Mesodermal cell (in vitro differentiated cells): ENCODE measurements around the gene ISY1.
"Not testable (repeated sequence)": the region's sequence is repeated elsewhere in the genome, so short reads cannot be mapped to it uniquely, and the experiment has no call there.

Experiments used
- H3K27ac ChIP-seq: 2 replicates; pipeline ENCODE4 v1.7.0; 2013; ENCODE audit warnings: mild to moderate bottlenecking, low read depth, low read length, moderate library complexity; ENCODE audit not compliant: severe bottlenecking
- H3K36me3 ChIP-seq: 2 replicates; pipeline ENCODE4 v1.7.1; 2013; ENCODE audit warnings: mild to moderate bottlenecking, low read length, moderate library complexity; ENCODE audit not compliant: control insufficient read depth, insufficient read depth
- H3K4me1 ChIP-seq: one replicate; pipeline ENCODE4 v1.7.1; 2013; ENCODE audit warnings: mild to moderate bottlenecking, low read length; ENCODE audit not compliant: insufficient read depth, control insufficient read depth, poor library complexity, severe bottlenecking
- H3K4me3 ChIP-seq: 2 replicates; pipeline ENCODE4 v1.7.0; 2013; ENCODE audit warnings: low read length, control low read depth, mild to moderate bottlenecking; ENCODE audit not compliant: insufficient read depth, poor library complexity, severe bottlenecking; ENCODE audit errors: extremely low read depth
- H3K9me3 ChIP-seq: 2 replicates; pipeline ENCODE4 v1.7.1; 2013; ENCODE audit warnings: mild to moderate bottlenecking, low read length, moderate library complexity; ENCODE audit not compliant: control insufficient read depth
- WGBS, 2 experiments: methylation state at CpG; one replicate each; pipeline ENCODE4 v1.1.5; 2013; ENCODE audit warnings: missing lambda C conversion rate in 2 of 2; ENCODE audit not compliant: insufficient coverage in 2 of 2; 5-methylcytosine and 5-hydroxymethylcytosine counted together

The ISY1 gene

DNA sequence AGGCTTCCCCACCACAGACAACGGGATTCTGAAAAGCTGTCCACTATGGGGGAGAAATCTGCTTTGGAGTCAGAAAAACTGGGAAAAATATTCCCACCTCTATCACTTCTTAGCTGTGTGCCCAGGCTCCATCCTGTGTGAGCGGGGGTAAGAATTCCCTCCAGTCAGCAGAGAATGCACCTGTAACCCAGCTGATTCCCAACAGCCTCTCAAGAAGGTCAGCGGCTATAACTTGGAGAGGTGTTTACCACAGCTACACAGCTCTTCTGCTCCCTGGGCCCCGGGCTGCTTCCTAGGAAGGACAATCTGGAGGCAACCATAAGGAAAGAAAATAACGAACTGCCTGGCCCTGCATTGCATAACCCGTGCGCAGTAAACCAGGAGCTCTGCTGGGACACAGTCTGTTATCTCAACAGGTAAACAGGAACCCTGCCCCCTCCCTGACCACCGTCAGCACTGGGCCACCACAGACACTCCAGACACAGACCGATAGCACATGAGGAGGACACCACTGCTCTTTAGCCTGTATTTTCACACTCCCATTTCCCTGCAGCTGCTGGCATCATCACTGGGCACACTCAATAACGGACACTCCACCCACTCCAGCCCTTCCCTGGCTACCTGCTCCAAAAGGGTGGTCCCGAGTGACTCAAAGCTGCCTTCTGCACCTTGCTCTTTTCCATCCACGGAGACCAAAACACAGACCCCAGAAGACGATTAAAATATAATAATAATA lies 41.3 kb downstream of the ISY1 start:
- H3K27ac ChIP-seq = peak overlapping the region; percentile 8
- 52 to 59% methylated on average over 10 to 11 of the region's 13 CpGs for WGBS, 2 experiments
- H3K36me3 ChIP-seq = peaks cover 23% of the 10 kb centered on the region
- H3K4me1 ChIP-seq = peaks cover 39% of the 10 kb centered on the region
- peak overlapping the region; percentile 85 for H3K4me3 ChIP-seq
- H3K9me3 ChIP-seq = no peaks in the 10 kb centered on the region

DNA sequence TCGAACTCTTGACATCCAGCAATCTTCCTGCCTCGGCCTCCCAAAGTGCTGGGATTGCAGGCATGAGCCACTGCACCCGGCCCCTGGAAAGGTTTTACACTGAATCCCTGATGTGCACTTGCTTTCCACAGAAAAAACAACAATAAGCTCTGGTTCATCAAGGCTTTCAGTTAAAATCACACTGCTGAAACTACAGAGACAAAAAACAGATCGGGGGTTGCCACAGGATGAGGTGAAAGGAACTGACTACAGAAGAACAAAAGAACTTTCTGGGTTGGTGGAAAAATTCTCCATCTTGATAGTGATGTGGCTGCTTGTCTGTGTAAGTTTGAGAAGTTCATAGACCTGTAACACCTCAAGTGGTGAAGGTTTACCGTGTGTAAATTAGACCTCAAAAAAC lies 42.1 kb downstream of the ISY1 start:
- peak overlapping the region; percentile 3 for H3K27ac ChIP-seq
- H3K9me3 ChIP-seq = no peaks in the 10 kb centered on the region
- WGBS, 2 experiments = 84 to 89% methylated on average over 4 of the region's 5 CpGs
- H3K4me3 ChIP-seq = peak overlapping the region; percentile 85
- H3K4me1 ChIP-seq = peaks cover 39% of the 10 kb centered on the region
- H3K36me3 ChIP-seq = peaks cover 30% of the 10 kb centered on the region

DNA sequence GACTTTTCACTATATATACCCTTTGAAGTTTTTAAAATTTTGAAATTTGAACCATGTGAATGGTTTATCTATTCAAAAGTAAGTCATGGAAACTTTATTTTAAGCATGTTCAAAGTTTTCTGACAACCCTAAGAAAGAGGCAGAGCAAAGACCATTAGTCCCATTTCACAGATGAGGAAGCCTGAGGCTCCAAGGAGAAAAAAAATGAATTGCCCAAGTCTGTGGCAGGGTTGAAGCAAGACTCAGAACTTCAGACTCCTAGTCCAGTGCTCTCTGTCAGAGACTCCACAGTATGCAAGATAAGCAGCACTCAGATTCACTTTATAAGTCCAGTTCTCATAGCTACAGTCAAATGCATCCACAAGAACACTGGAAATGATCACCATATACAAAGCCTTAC lies 43.7 kb downstream of the ISY1 start:
- peaks cover 39% of the 10 kb centered on the region for H3K4me1 ChIP-seq
- H3K4me3 ChIP-seq = no peak overlapping the region
- no peaks in the 10 kb centered on the region for H3K9me3 ChIP-seq

DNA sequence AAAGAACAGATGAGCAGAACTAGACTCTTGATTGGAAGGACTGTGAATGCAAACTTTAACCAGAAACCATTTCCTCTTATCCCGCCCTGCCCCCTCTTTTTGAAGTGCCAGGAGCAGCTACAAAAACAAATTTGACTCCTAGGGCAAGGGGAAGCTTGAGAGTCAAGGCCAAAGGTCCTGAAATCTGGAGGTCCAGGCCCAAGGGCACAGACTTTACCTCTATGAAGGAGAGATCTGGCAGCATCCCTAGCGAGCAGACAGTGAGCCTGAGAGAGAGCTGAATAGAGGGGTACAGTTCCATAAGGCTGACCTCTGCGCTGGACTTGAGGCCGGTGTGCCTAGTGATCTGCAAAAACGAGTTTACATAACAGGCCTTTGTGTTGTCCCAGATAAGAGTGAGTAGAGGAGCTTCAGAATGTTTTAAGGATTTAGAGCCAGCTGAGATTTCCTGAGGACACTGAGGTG lies 44.3 kb downstream of the ISY1 start:
- Histone ChIP-seq H3K4me3 (no peak overlapping the region), H3K27ac (peak overlapping the region; percentile 71), H3K9me3 (no peaks in the 10 kb centered on the region), H3K4me1 (peaks cover 39% of the 10 kb centered on the region), H3K36me3 (peaks cover 46% of the 10 kb centered on the region)
- WGBS, 2 experiments = 53% methylated on average over 5 of the region's 5 CpGs

More for the DNA sequence above, 43.7 kb downstream of the ISY1 start:
- H3K36me3 ChIP-seq = peaks cover 42% of the 10 kb centered on the region
- H3K27ac ChIP-seq = no peak overlapping the region

DNA sequence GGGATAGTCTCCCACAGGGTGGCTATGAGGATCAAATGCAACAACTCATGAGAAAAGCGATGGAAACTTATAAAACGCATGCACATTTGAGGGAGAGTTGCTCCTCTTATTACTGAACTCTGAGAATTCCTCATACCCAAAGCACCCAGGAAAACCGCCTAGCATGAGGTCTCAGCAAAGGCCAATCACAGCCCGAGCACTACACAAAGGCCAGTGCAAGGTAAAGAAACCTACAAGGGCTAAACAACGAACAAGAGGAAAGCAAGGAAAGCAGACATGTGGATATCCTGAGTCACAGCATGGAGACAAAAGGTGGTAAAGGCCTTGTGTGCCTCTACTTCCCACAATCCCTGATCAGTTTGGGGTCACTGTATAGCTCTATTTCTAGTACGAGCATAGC lies 46.4 kb downstream of the ISY1 start:
- Histone ChIP-seq H3K36me3 (peaks cover 61% of the 10 kb centered on the region), H3K4me1 (peaks cover 32% of the 10 kb centered on the region), H3K9me3 (no peaks in the 10 kb centered on the region), H3K27ac (no peak overlapping the region), H3K4me3 (no peak overlapping the region)
- WGBS, 2 experiments = 93 to 95% methylated on average over 6 of the region's 6 CpGs

DNA sequence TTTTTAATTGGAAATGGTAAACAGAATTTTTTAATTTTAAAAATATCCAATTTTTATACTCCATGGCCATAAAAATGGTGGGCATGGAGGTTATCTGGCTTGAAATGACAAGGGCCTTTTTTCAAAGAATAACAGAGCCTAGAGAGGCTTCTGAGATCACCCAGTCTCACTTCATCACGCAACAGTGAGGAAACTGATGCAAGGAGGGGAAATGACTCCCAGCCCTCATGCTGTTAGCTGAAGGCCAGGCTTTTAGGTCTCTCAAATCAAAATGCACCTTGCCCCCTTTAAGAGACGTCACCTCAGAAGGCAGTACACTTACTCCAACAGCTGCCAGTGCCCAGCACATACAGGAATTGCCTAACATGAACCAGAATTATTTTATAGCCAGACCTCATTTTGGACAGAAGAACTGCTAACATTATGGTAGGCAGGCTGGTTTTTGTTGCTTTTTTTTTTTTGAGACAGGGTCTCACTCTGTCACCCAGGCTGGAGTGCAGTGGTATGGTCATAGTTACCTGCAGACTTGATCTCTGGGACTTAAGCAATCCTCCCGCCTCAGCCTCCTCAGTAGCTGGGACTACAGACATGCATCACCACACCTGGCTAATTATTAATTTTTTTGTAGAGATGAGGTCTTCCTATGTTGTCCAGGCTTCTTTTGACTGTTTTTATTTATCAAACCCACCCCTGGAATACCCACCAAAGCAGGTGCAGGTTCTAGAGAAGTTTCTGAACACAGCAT lies 48.4 kb downstream of the ISY1 start:
- no peaks in the 10 kb centered on the region for H3K9me3 ChIP-seq
- H3K4me1 ChIP-seq = peaks cover 18% of the 10 kb centered on the region
- WGBS, 2 experiments = 94 to 100% methylated on average over 2 of the region's 3 CpGs

DNA sequence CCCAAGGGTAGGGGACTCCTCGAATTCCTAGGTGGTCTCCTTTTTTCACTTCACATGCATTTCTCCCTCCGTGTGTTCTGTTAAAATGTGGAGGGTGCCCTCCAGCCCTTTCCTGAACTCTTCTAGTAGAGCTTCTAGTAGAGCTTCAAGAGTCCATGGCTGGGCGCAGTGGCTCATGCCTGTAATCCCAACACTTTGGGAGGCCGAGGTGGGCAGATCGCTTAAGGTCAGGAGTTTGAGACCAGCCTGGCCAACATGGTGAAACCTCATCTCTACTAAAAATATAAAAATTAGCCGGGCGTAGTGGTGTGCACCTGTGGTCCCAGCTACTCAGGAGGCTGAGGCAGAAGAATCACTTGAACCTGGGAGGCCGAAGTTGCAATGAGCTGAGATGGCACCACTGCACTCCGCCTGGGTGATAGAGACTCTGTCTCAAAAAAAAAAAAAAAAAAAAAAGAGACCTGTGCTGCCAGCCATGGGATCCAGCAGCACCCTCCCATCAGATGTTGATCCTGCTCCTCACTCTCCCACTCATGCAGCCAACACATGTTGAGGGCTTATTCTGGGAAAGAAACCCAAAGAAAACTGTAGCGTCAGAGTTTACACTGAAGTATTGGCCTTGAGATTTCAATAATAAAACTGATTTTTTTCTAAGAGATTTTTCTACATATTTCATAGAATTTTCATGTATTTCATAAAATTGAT lies 49.6 kb downstream of the ISY1 start:
- WGBS, 2 experiments = 95 to 100% methylated on average over 5 to 6 of the region's 10 CpGs
- not testable (repeated sequence) for H3K4me3 ChIP-seq, H3K4me1 ChIP-seq, H3K9me3 ChIP-seq, H3K27ac ChIP-seq
- peaks cover 62% of the 10 kb centered on the region for H3K36me3 ChIP-seq

More for the DNA sequence above, 48.4 kb downstream of the ISY1 start:
- H3K36me3 ChIP-seq = peaks cover 59% of the 10 kb centered on the region
- no peak overlapping the region for H3K4me3 ChIP-seq
- no peak overlapping the region for H3K27ac ChIP-seq

DNA sequence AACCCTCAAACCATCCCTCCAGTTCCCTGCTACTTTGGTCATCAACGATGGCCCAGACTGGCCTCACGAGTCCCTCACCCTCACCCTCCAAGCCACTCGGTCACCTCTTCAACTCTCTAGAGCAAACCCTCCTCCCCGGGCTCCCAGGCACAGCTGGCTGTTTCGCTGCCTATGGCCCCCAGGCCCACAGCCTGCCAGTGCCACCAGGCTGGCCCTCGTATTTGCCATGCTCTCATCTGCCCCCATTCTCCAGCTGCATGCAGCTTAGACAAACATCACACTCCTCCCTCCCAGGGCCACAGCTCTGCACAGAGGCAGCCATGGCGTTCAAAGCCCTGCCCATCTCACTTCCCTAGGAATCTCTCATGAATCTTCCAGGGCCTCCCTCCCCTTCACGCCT lies 53.1 kb downstream of the ISY1 start:
- H3K36me3 ChIP-seq = peaks cover 56% of the 10 kb centered on the region
- H3K27ac ChIP-seq = no peak overlapping the region
- no peaks in the 10 kb centered on the region for H3K9me3 ChIP-seq
- WGBS, 2 experiments = 97 to 100% methylated on average over 6 to 8 of the region's 8 CpGs
- H3K4me1 ChIP-seq = no peaks in the 10 kb centered on the region
- H3K4me3 ChIP-seq = no peak overlapping the region

DNA sequence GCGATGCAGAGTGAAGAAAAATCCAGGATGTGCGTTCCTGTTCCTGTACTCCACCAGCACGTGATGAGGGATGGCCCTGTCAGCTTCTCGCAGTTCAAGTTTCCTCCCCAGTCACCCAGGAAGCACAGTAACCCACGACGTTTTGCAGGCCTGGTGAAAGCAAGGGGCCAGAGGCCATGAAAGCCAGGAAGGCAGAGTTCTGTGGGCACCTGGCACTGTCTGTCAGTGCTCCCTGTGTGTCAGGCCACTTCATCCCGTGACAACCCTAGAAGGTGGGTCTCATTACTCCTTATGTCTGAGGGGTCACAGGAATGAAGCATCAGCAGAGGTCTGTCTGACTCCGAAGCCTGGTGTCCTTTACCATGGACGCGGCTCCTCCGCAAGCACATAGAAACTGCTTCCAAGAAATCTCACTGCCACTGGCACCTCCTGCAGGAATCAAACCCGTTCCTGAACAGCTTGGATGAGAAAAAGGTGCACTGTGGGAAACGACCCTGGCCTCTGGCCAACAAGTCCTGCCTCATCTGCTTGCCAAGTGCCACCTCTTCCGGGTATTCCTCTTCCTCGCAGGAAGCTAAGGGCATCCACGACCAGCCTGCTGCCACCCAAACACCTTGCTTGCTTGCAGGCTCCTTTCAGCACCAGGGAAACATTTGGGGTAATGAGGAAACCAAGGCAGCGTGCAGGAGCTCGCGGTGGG lies 53.8 kb downstream of the ISY1 start:
- Histone ChIP-seq H3K27ac (no peak overlapping the region), H3K4me1 (no peaks in the 10 kb centered on the region), H3K4me3 (no peak overlapping the region), H3K36me3 (peaks cover 50% of the 10 kb centered on the region), H3K9me3 (no peaks in the 10 kb centered on the region)
- WGBS, 2 experiments = 94 to 99% methylated on average over 17 to 19 of the region's 19 CpGs

DNA sequence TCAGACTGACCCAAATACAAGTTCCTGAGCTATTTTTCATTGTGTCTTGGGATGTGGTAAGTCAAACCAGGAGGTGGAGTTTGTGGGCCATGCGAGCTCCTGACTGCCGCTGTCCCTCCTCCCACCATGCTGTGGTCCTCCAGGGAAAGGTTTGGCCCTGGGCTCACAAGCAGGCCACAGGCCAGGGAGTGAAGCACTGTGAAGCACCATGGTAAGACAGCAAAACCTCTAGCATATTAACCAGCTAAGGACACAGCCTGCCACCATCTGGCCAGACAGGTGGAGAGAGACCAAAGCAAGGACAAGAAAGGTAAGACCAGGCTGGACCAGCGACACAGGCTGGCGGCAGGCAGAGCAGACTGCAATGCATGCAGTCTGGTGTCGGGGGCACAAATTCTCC lies 54.5 kb downstream of the ISY1 start:
- 83 to 96% methylated on average over 3 to 4 of the region's 5 CpGs for WGBS, 2 experiments
- no peaks in the 10 kb centered on the region for H3K4me1 ChIP-seq
- H3K36me3 ChIP-seq = peaks cover 52% of the 10 kb centered on the region
- H3K9me3 ChIP-seq = no peaks in the 10 kb centered on the region
- no peak overlapping the region for H3K4me3 ChIP-seq
- no peak overlapping the region for H3K27ac ChIP-seq
